Immature natural killer cell (primary cell): Measurements from ENCODE around the gene IFT43. TPM values are rescaled to one million over a fixed set of nuclear protein-coding genes. Genes with fewer than 3 reads are reported as not detected.

Source experiments
- DNase-seq, 3 donors: peaks; one replicate each; pipeline ENCODE4 v3.0.0; 2022; ENCODE audit warnings: mixed read lengths in 1 of 3
- H3K27ac Mint-ChIP-seq, 6 donors: one replicate each; pipeline ENCODE4 v1.8.0; 2020; ENCODE audit warnings: mixed read lengths in 6 of 6, mild to moderate bottlenecking in 5 of 6, inconsistent platforms in 4 of 6, moderate library complexity in 3 of 6
- H3K27me3 Mint-ChIP-seq, 3 donors: one replicate each; pipeline ENCODE4 v1.8.0; 2020 to 2021; ENCODE audit warnings: low read depth in 3 of 3, mild to moderate bottlenecking in 3 of 3, mixed read lengths in 3 of 3, moderate library complexity in 3 of 3, inconsistent platforms in 1 of 3
- H3K36me3 Mint-ChIP-seq, 3 donors: one replicate each; pipeline ENCODE4 v1.8.0; 2020; ENCODE audit warnings: mixed read lengths in 3 of 3, inconsistent platforms in 2 of 3, mild to moderate bottlenecking in 2 of 3
- H3K4me1 Mint-ChIP-seq, 2 donors: one replicate each; pipeline ENCODE4 v1.8.0; 2020; ENCODE audit warnings: inconsistent platforms in 2 of 2, mild to moderate bottlenecking in 2 of 2, mixed read lengths in 2 of 2, moderate library complexity in 1 of 2
- H3K4me3 Mint-ChIP-seq, 5 donors: one replicate each; pipeline ENCODE4 v1.8.0; 2020; ENCODE audit warnings: mild to moderate bottlenecking in 5 of 5, mixed read lengths in 5 of 5, inconsistent platforms in 3 of 5, moderate library complexity in 3 of 5
- H3K9me3 Mint-ChIP-seq, 6 donors: one replicate each; pipeline ENCODE4 v1.8.0; 2020; ENCODE audit warnings: mild to moderate bottlenecking in 6 of 6, mixed read lengths in 6 of 6, inconsistent platforms in 4 of 6, moderate library complexity in 3 of 6
- polyA plus RNA-seq, 3 donors: library from polyadenylated mRNA; unstranded; fragments of 300-500 nt; fragmentation: Illumina TruSeq; gene quantifications; one replicate each; pipeline ENCODE4 v1.2.3, GENCODE V29; 2021

Gene IFT43
- polyA plus RNA-seq, 3 donors from 2014 or later, result 16.5 to 24.4 (median 16.7) TPM

GRCh38 chr14:76083796-76084765 lies 98.5 kb downstream of the IFT43 start:
- Mint-ChIP-seq H3K4me1 (no peaks in the 10 kb centered on the region), H3K4me3 (no peak overlapping the region), H3K27me3 (peaks cover 0 to 1% (median 0%) of the 10 kb centered on the region in 3 donors), H3K27ac (no peak overlapping the region), H3K36me3 (peaks cover 0 to 4% (median 3%) of the 10 kb centered on the region in 3 donors), H3K9me3 (no peaks in the 10 kb centered on the region)
- no peak for DNase-seq

DNA sequence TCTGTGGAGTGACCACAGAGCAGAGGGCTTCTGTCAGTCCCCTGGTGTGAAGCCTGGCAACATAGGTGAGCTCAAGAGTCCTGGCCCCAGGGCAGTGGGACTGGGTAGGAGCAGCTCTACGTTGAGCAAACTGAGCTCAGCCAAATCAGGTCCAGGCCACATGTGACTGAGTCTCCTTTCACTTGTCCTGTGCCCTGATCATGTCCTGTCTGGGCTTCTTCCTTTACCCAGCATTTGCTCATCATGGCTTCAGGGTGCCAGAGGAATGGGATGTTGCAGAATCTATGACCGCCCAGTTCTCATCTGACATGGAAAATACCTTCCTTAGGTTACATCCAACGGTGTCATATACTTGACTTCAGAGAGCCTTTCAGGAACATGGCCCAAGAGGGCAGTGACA lies 99.8 kb downstream of the IFT43 start:
- Mint-ChIP-seq H3K9me3 (no peaks in the 10 kb centered on the region), H3K4me1 (no peaks in the 10 kb centered on the region), H3K27ac (no peak overlapping the region), H3K27me3 (peaks cover 0 to 2% (median 1%) of the 10 kb centered on the region in 3 donors), H3K36me3 (peaks cover 0 to 4% (median 3%) of the 10 kb centered on the region in 3 donors), H3K4me3 (no peak overlapping the region)
- DNase-seq, result no peak

- Mint-ChIP-seq H3K27ac (no peak overlapping the region), H3K4me3 (no peak overlapping the region), H3K9me3 (no peaks in the 10 kb centered on the region), H3K4me1 (no peaks in the 10 kb centered on the region), H3K27me3 (peaks cover 0 to 2% (median 1%) of the 10 kb centered on the region in 3 donors), H3K36me3 (peaks cover 0 to 4% (median 3%) of the 10 kb centered on the region in 3 donors)
- no peak for DNase-seq
Observed at GRCh38 chr14:76086636-76087035, 101.1 kb downstream of the IFT43 start.

DNA sequence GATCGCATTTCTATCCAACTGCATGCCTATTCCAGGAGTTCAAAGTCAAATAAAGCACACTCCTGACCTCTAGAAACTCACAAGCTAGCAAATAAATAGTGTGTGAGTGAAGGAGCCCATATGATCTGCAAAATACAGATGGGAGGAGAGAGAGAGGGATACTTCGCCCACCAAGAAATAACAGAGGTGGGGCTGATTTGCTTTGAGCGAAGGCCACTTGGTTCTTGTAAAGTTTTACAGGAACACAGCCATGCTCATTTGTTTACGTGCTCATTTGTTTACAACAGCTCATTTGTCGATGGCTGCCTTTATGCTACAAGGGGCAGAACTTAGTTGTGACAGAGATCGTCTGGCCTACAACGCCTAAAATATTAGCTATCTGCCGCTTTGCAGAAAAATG lies 102.8 kb downstream of the IFT43 start:
- no peak overlapping the region for H3K27ac Mint-ChIP-seq
- no peak overlapping the region for H3K4me3 Mint-ChIP-seq
- peaks cover 0 to 4% (median 0%) of the 10 kb centered on the region in 3 donors for H3K36me3 Mint-ChIP-seq
- H3K4me1 Mint-ChIP-seq, result no peaks in the 10 kb centered on the region
- H3K9me3 Mint-ChIP-seq, result no peaks in the 10 kb centered on the region
- peaks cover 0 to 2% (median 1%) of the 10 kb centered on the region in 3 donors for H3K27me3 Mint-ChIP-seq
- no peak for DNase-seq

DNA sequence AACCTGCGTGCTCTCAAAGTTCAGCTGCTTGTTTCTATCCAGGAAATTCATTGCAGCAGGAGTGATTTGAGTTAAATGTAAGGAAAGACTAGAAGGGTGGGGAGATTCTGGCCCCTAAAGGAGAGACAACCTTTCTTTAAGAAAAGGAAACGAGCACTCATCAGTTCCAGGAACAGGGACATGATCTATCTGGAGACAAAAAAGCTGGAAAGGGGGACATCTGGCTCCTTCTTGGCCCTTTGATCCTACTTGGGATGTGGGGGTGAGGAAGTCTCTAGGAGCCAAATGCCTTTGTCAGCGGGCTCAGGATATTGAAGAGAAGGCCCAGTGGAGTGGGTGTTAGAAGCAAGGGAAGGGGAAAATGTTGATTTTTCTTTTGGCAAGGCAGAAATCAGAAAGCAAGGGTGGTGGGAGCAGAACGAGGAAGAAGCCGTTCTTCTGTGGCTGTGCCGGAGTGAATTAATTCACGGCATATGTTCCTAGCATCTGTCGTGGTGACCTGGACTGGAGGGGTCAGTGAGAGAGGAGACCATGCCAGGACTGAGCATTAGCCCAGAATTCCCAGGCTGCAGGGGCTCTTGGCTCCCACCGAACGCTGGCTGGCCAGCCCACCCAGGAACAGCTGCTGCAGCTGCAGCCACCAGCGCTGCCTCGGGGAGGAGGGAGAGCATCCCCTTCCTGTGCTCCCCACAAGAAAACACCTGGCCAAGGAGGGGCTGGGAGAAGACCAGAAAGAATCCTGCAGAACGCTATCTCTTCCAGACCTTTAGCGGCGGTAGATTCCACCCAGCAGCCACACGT lies 103.4 kb downstream of the IFT43 start:
- Mint-ChIP-seq H3K27ac (no peak overlapping the region), H3K4me3 (no peak overlapping the region), H3K36me3 (peaks cover 0 to 4% (median 0%) of the 10 kb centered on the region in 3 donors), H3K4me1 (no peaks in the 10 kb centered on the region), H3K9me3 (no peaks in the 10 kb centered on the region), H3K27me3 (peaks cover 1 to 3% (median 2%) of the 10 kb centered on the region in 3 donors)
- DNase-seq, result no peak

DNA sequence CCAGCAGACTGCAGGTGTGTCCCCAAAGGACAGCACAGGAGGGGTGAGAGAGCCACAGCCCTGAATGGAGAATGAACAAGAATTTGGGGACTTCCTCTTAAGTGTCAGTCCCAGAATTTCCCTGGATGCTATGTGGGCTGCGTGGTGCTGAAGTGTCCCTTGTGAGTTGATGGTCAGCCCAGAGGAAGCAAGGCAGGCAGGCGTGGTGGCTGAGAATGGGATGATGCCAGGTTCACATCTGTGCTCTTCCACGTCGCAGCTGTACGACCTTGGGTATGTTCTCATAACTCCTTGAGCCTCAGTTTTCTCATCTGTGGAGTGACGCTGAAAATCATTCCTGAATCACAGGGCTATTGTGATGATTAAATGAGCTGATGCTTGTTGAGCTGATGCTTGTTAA lies 104.0 kb downstream of the IFT43 start:
- no peak overlapping the region for H3K4me3 Mint-ChIP-seq
- no peaks in the 10 kb centered on the region for H3K9me3 Mint-ChIP-seq
- no peaks in the 10 kb centered on the region for H3K4me1 Mint-ChIP-seq
- H3K27ac Mint-ChIP-seq, result no peak overlapping the region
- DNase-seq, result no peak
- H3K36me3 Mint-ChIP-seq, result no peaks in the 10 kb centered on the region
- peaks cover 1 to 5% (median 2%) of the 10 kb centered on the region in 3 donors for H3K27me3 Mint-ChIP-seq

- no peaks in the 10 kb centered on the region for H3K36me3 Mint-ChIP-seq
- DNase-seq, result no peak
- H3K27ac Mint-ChIP-seq, result no peak overlapping the region
- H3K4me3 Mint-ChIP-seq, result no peak overlapping the region
- H3K9me3 Mint-ChIP-seq, result no peaks in the 10 kb centered on the region
- H3K27me3 Mint-ChIP-seq, result peaks cover 1 to 5% (median 2%) of the 10 kb centered on the region in 3 donors
- H3K4me1 Mint-ChIP-seq, result no peaks in the 10 kb centered on the region
Observed at GRCh38 chr14:76090616-76091391, 105.2 kb downstream of the IFT43 start.

- DNase-seq, result no peak
- Mint-ChIP-seq H3K4me1 (no peaks in the 10 kb centered on the region), H3K4me3 (no peak overlapping the region), H3K27me3 (peaks cover 2 to 5% (median 4%) of the 10 kb centered on the region in 3 donors), H3K9me3 (no peaks in the 10 kb centered on the region), H3K36me3 (peaks cover 0 to 4% (median 0%) of the 10 kb centered on the region in 3 donors), H3K27ac (no peak overlapping the region)
Observed at GRCh38 chr14:76093077-76093476, 107.5 kb downstream of the IFT43 start.

GRCh38 chr14:76096257-76096656 lies 110.7 kb downstream of the IFT43 start:
- H3K36me3 Mint-ChIP-seq, result peaks cover 0 to 4% (median 0%) of the 10 kb centered on the region in 3 donors
- no peak for DNase-seq
- peaks cover 0 to 5% (median 3%) of the 10 kb centered on the region in 3 donors for H3K27me3 Mint-ChIP-seq
- H3K4me1 Mint-ChIP-seq, result no peaks in the 10 kb centered on the region
- no peak overlapping the region for H3K27ac Mint-ChIP-seq
- H3K9me3 Mint-ChIP-seq, result no peaks in the 10 kb centered on the region
- H3K4me3 Mint-ChIP-seq, result no peak overlapping the region

- H3K27ac Mint-ChIP-seq, result no peak overlapping the region
- no peaks in the 10 kb centered on the region for H3K9me3 Mint-ChIP-seq
- H3K4me1 Mint-ChIP-seq, result no peaks in the 10 kb centered on the region
- no peak for DNase-seq
- H3K4me3 Mint-ChIP-seq, result no peak overlapping the region
- peaks cover 0 to 4% (median 0%) of the 10 kb centered on the region in 3 donors for H3K36me3 Mint-ChIP-seq
- H3K27me3 Mint-ChIP-seq, result peaks cover 2 to 6% (median 3%) of the 10 kb centered on the region in 3 donors
Observed at GRCh38 chr14:76097547-76097946, 112.0 kb downstream of the IFT43 start.

DNA sequence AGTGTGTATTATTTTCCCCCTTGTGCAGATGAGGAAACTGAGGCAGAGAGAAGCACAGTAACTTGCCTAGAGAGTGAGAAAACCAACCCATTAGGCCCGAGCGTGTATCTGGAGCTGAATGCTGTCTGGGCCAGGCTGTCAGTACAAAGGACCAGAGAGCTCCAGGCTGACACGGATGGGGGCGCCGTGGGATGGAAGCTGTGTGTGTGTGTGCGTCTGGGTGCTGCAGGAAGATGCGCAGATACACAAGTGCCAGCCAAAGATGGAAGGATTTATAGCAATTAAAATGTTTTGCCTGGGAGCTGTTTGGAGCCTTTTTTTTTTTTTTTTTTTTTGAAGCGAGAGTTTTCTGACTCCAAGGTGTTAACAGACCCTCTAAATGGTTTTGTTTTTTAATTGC lies 112.5 kb downstream of the IFT43 start:
- Mint-ChIP-seq H3K27me3 (peaks cover 2 to 6% (median 3%) of the 10 kb centered on the region in 3 donors), H3K4me1 (no peaks in the 10 kb centered on the region), H3K27ac (no peak overlapping the region), H3K36me3 (peaks cover 0 to 4% (median 0%) of the 10 kb centered on the region in 3 donors), H3K4me3 (no peak overlapping the region), H3K9me3 (no peaks in the 10 kb centered on the region)
- DNase-seq, result no peak

GRCh38 chr14:76098916-76099675 lies 113.5 kb downstream of the IFT43 start:
- no peak for DNase-seq

GRCh38 chr14:76100236-76100635 lies 114.7 kb downstream of the IFT43 start:
- peaks cover 2 to 5% (median 4%) of the 10 kb centered on the region in 3 donors for H3K27me3 Mint-ChIP-seq
- DNase-seq, result no peak
- H3K27ac Mint-ChIP-seq, result no peak overlapping the region
- H3K4me1 Mint-ChIP-seq, result no peaks in the 10 kb centered on the region
- H3K4me3 Mint-ChIP-seq, result no peak overlapping the region
- H3K9me3 Mint-ChIP-seq, result no peaks in the 10 kb centered on the region
- peaks cover 0 to 4% (median 0%) of the 10 kb centered on the region in 3 donors for H3K36me3 Mint-ChIP-seq

More at GRCh38 chr14:76098916-76099675, 113.5 kb downstream of the IFT43 start:
- Mint-ChIP-seq H3K9me3 (no peaks in the 10 kb centered on the region), H3K27me3 (peaks cover 2 to 3% (median 2%) of the 10 kb centered on the region in 3 donors), H3K4me1 (no peaks in the 10 kb centered on the region), H3K27ac (no peak overlapping the region), H3K4me3 (no peak overlapping the region), H3K36me3 (peaks cover 0 to 4% (median 0%) of the 10 kb centered on the region in 3 donors)
